ENCODE data around the gene GPAT3. TPM values are rescaled to one million over a fixed set of nuclear protein-coding genes. Genes with fewer than 3 reads are reported as not detected.

The GPAT3 gene
- total RNA-seq, 1 donor from 2014 or later, result 0.99 TPM

DNA sequence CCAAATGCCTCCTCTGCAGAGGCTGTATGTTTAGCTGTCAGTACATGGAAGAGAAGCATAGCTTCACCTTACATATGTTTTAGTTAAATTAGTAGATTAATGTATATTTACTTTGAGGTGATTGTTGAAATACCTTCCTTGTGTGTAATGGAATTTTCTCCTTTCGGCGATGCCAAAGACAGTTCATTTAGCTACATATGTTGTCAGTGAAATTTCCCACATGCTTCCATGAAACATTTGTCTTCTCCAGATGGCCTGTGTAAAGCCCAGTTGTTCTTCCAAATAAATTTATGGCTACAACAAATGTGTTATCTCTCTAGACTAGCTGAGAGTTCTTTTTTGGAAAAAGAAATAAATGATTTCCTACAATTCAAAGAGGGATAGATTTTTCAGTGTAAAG is 95.2 kb downstream of the GPAT3 start:
- Mint-ChIP-seq H3K27ac (no peak overlapping the region), H3K9me3 (no peaks in the 10 kb centered on the region), H3K4me1 (peaks cover 3% of the 10 kb centered on the region), H3K36me3 (no peaks in the 10 kb centered on the region), H3K27me3 (ENCODE audit: insufficient read depth, low read depth) (no peaks in the 10 kb centered on the region), H3K4me3 (no peak overlapping the region)
- H3K79me2 ChIP-seq (ENCODE audit: low read depth), result no peaks in the 10 kb centered on the region
- H3K4me1 ChIP-seq, result peaks cover 3% of the 10 kb centered on the region
- H3K4me2 ChIP-seq, result no peak overlapping the region
- no peaks in the 10 kb centered on the region for H3K36me3 ChIP-seq
- TF ChIP-seq EZH2 (IDR thresholded peaks at IDR 0.05) (no peak), EZH2phosphoT487 (IDR thresholded peaks at IDR 0.05) (no peak)
- TF ChIP-seq, protein P1, sequence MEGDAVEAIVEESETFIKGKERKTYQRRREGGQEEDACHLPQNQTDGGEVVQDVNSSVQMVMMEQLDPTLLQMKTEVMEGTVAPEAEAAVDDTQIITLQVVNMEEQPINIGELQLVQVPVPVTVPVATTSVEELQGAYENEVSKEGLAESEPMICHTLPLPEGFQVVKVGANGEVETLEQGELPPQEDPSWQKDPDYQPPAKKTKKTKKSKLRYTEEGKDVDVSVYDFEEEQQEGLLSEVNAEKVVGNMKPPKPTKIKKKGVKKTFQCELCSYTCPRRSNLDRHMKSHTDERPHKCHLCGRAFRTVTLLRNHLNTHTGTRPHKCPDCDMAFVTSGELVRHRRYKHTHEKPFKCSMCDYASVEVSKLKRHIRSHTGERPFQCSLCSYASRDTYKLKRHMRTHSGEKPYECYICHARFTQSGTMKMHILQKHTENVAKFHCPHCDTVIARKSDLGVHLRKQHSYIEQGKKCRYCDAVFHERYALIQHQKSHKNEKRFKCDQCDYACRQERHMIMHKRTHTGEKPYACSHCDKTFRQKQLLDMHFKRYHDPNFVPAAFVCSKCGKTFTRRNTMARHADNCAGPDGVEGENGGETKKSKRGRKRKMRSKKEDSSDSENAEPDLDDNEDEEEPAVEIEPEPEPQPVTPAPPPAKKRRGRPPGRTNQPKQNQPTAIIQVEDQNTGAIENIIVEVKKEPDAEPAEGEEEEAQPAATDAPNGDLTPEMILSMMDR (IDR thresholded peaks at IDR 0.05), result no peak
- H3F3A ChIP-seq (ENCODE audit: low read depth), result no peaks in the 10 kb centered on the region
- no peak for DNase-seq (ENCODE audit: low spot score)
- no peak overlapping the region for H3K4me3 ChIP-seq
- H2AFZ ChIP-seq (replicated peaks), result no peak overlapping the region
- no peak overlapping the region for H3K27ac ChIP-seq
- H3K9ac ChIP-seq, result no peak overlapping the region
- no peaks in the 10 kb centered on the region for H3K9me3 ChIP-seq (ENCODE audit: low read depth)
- no peaks in the 10 kb centered on the region for H4K20me1 ChIP-seq (ENCODE audit: low read depth)
- H3K27me3 ChIP-seq, result no peaks in the 10 kb centered on the region

DNA sequence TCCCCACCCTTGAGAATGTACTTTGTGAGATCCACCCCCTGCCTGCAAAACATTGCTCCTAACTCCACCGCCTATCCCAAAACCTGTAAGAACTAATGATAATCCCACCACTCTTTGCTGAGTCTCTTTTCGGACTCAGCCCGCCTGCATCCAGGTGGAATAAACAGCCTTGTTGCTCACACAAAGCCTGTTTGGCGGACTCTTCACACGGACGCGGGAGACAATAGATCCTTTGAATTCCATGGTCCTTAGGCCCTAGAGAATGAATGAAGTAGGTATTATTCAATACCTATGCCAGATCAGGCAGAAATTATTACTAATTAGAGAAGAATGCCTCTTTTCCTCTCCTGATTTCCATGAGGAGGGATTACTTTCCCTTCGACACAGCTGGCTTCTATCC is 101.0 kb downstream of the GPAT3 start:
- H4K20me1 ChIP-seq (ENCODE audit: low read depth), result no peaks in the 10 kb centered on the region
- no peaks in the 10 kb centered on the region for H3K79me2 ChIP-seq (ENCODE audit: low read depth)
- Mint-ChIP-seq H3K4me1 (no peaks in the 10 kb centered on the region), H3K9me3 (no peaks in the 10 kb centered on the region), H3K36me3 (no peaks in the 10 kb centered on the region), H3K27me3 (ENCODE audit: insufficient read depth, low read depth) (no peaks in the 10 kb centered on the region), H3K4me3 (no peak overlapping the region), H3K27ac (no peak overlapping the region)
- H2AFZ ChIP-seq (replicated peaks), result no peak overlapping the region
- H3K4me3 ChIP-seq, result no peak overlapping the region
- no peak overlapping the region for H3K4me2 ChIP-seq
- H3K4me1 ChIP-seq, result no peaks in the 10 kb centered on the region
- H3K36me3 ChIP-seq, result no peaks in the 10 kb centered on the region
- no peaks in the 10 kb centered on the region for H3K9me3 ChIP-seq (ENCODE audit: low read depth)
- DNase-seq (ENCODE audit: low spot score), result peak; percentile 86
- H3K27ac ChIP-seq, result peak overlapping the region; percentile 55
- H3K27me3 ChIP-seq, result no peaks in the 10 kb centered on the region
- no peak overlapping the region for H3K9ac ChIP-seq
- H3F3A ChIP-seq (ENCODE audit: low read depth), result peaks cover 13% of the 10 kb centered on the region
- TF ChIP-seq, protein P1 (IDR thresholded peaks at IDR 0.05), result no peak
- TF ChIP-seq EZH2phosphoT487 (IDR thresholded peaks at IDR 0.05), result peak; percentile 56
- TF ChIP-seq EZH2 (IDR thresholded peaks at IDR 0.05), result no peak

DNA sequence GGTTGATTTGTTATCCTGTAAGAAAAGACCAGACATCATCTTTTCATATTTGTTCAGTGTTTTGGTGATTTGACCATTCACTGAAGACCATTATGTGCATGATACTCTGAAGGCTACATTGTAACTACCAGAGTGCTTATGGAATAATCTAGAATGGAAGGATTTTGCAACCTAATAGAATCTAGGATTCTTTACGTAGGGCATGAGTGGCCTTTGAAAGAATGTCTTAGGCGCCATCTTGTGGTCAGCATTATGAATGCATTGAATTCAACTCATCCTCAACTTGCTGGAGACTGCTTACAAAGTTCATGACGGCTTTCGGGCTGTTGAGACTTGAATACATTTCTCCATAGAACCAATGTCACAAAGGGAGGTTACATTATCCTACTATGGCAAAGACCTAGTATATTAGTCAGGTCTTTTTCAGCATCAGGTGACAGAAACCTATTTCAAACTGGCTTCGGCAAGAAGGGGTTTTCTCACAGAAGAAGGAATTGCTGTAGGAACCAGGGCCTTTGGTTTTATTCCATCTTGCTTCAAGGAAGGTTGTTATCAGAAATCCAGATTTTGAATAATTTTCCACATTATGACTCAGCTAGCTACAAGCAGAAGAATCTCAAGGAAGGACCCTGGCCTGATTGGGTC is 104.1 kb downstream of the GPAT3 start:
- Histone ChIP-seq H3K27me3 (no peaks in the 10 kb centered on the region), H3K4me3 (no peak overlapping the region), H3K4me2 (no peak overlapping the region), H3K27ac (no peak overlapping the region), H3K4me1 (no peaks in the 10 kb centered on the region), H3K9ac (no peak overlapping the region), H4K20me1 (ENCODE audit: low read depth) (no peaks in the 10 kb centered on the region), H3K9me3 (ENCODE audit: low read depth) (no peaks in the 10 kb centered on the region), H2AFZ (replicated peaks) (no peak overlapping the region), H3K79me2 (ENCODE audit: low read depth) (no peaks in the 10 kb centered on the region), H3K36me3 (no peaks in the 10 kb centered on the region), H3F3A (ENCODE audit: low read depth) (peaks cover 13% of the 10 kb centered on the region)
- TF ChIP-seq, protein P1 (IDR thresholded peaks at IDR 0.05), result peak; percentile 86
- no peak for TF ChIP-seq EZH2 (IDR thresholded peaks at IDR 0.05)
- H3K4me3 Mint-ChIP-seq, result no peak overlapping the region
- DNase-seq (ENCODE audit: low spot score), result peak; percentile 76
- no peaks in the 10 kb centered on the region for H3K27me3 Mint-ChIP-seq (ENCODE audit: insufficient read depth, low read depth)
- no peaks in the 10 kb centered on the region for H3K9me3 Mint-ChIP-seq
- H3K27ac Mint-ChIP-seq, result no peak overlapping the region
- no peaks in the 10 kb centered on the region for H3K4me1 Mint-ChIP-seq
- H3K36me3 Mint-ChIP-seq, result no peaks in the 10 kb centered on the region
